ENCODE measurements around the gene ANAPC2.

The ANAPC2 gene

DNA sequence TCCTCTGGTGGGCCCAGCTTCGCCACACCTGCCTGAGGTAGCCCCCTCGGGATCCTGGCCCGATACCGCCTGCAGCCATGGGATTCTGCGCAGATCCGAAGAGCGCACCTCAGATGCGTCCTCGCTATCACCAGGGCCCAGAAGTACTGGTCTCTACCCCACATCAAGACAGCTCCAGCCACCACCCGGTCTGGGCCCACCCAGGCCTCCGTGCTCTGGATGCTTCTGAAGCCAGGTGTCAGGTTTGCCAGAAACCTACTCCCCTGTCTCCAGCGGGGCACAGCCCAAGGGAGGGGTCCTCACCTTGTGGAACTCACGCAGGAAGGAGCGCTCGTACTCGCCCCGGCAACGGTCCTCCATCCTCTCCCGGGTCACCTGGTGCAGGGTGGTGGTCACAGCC, 2.4 kb downstream of the ANAPC2 start:
- ChIA-PET CTCF (no interaction called here), POLR2A (no interaction called here)
- TF ChIP-seq LEF1 (IDR thresholded peaks at IDR 0.05; ENCODE audit: borderline replicate concordance) (no peak), ZNF384 (IDR thresholded peaks at IDR 0.05) (no peak), FOXK2 (IDR thresholded peaks at IDR 0.05) (no peak), SUZ12 (IDR thresholded peaks at IDR 0.05) (no peak), ELF4 (IDR thresholded peaks at IDR 0.05) (no peak), CTBP1 (IDR thresholded peaks at IDR 0.05; ENCODE audit: borderline replicate concordance) (no peak), HDGF (IDR thresholded peaks at IDR 0.05; ENCODE audit: borderline replicate concordance) (no peak), FOXM1 (IDR thresholded peaks at IDR 0.05; ENCODE audit: borderline replicate concordance) (no peak), NFRKB (IDR thresholded peaks at IDR 0.05) (no peak), L3MBTL2 (conservative IDR thresholded peaks at IDR 0.05) (no peak)
- TF ChIP-seq, protein P1, sequence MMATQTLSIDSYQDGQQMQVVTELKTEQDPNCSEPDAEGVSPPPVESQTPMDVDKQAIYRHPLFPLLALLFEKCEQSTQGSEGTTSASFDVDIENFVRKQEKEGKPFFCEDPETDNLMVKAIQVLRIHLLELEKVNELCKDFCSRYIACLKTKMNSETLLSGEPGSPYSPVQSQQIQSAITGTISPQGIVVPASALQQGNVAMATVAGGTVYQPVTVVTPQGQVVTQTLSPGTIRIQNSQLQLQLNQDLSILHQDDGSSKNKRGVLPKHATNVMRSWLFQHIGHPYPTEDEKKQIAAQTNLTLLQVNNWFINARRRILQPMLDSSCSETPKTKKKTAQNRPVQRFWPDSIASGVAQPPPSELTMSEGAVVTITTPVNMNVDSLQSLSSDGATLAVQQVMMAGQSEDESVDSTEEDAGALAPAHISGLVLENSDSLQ (IDR thresholded peaks at IDR 0.05): no peak
- DNase-seq (ENCODE audit: extremely low spot score): no peak

DNA sequence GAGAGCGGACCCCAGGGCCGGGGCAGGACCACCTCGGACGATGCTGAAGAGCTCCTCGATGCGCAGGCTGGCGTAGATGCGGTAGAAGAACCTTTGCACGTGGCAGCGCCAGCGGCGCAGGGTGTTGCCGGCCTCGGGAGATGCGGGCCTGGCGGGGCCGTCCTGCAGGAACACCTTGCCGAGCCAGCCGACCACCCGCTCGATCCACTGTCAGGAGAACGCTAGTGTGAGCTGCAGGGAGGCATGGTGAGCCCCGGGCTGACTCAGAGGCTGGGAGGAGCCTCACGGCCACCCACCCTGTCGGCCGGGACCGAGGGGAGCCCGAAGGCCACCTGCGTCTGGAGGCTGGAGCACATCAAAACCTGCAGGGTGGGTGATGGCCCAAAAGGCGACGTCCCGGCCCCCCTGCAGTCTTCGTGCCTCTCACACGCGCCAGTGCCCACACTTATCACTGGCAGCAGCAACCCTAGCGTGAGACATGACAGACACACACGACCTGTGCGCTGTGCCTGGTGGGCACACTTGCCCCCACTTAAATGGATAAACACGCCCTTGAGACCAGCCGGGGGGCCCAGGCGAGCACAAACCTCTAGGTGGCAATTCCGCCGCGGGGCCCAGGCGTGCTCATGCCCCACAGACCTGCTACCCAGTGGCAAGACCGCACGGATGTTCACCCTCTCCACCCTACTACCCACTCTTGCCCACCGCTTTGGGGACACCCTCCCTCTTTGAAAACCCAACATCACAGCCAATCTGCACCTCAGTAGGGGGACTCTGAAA, 3.3 kb downstream of the ANAPC2 start:
- DNase-seq (ENCODE audit: extremely low spot score): no peak
- TF ChIP-seq FOXA1 (IDR thresholded peaks at IDR 0.05): no peak
- no peak for TF ChIP-seq NFRKB (IDR thresholded peaks at IDR 0.05)
- TF ChIP-seq FOXM1 (IDR thresholded peaks at IDR 0.05; ENCODE audit: borderline replicate concordance): no peak
- no peak for TF ChIP-seq ELF4 (IDR thresholded peaks at IDR 0.05)
- no peak for TF ChIP-seq ZNF384 (IDR thresholded peaks at IDR 0.05)
- TF ChIP-seq HDGF (IDR thresholded peaks at IDR 0.05; ENCODE audit: borderline replicate concordance): no peak
- TF ChIP-seq SUZ12 (IDR thresholded peaks at IDR 0.05): no peak
- TF ChIP-seq, protein P1 (IDR thresholded peaks at IDR 0.05): no peak
- no peak for TF ChIP-seq ARNT (IDR thresholded peaks at IDR 0.05)
- no peak for TF ChIP-seq BHLHE40 (IDR thresholded peaks at IDR 0.05; ENCODE audit: borderline replicate concordance)
- TF ChIP-seq SP1 (IDR thresholded peaks at IDR 0.05): no peak
- no peak for TF ChIP-seq FOXK2 (IDR thresholded peaks at IDR 0.05)
- TF ChIP-seq CTBP1 (IDR thresholded peaks at IDR 0.05; ENCODE audit: borderline replicate concordance): no peak
- no peak for TF ChIP-seq L3MBTL2 (conservative IDR thresholded peaks at IDR 0.05)
- TF ChIP-seq TARDBP (IDR thresholded peaks at IDR 0.05): no peak
- TF ChIP-seq LEF1 (IDR thresholded peaks at IDR 0.05; ENCODE audit: borderline replicate concordance): no peak
- POLR2A ChIA-PET: no interaction called here
- CTCF ChIA-PET: no interaction called here

DNA sequence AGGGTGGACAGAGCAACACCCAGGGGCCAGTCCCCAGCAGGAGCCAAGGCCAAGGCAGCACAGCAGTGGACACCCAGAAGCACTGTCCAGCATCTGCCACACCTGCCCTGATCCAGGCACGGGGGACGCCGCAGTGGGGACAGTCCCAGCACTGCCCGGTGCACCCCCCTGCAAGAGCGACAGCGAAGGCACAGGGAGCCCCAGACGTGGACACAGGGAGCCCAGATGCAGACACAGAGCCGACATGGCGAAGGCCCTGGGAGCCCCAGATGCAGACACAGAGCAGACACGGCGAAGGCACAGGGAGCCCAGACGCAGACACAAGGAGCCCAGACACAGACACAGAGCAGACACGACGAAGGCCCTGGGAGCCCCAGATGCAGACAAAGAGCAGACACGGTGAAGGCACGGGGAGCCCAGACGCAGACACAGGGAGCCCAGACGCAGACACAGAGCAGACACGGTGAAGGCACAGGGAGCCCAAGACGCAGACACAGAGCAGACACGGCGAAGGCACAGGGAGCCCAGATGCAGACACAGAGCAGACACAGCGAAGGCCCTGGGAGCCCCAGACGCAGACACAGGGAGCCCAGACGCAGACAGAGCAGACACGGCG, 4.3 kb downstream of the ANAPC2 start:
- no peak for DNase-seq (ENCODE audit: extremely low spot score)
- no peak for TF ChIP-seq FOXA1 (IDR thresholded peaks at IDR 0.05)
- TF ChIP-seq NFRKB (IDR thresholded peaks at IDR 0.05): no peak
- no peak for TF ChIP-seq TARDBP (IDR thresholded peaks at IDR 0.05)
- no peak for TF ChIP-seq SUZ12 (IDR thresholded peaks at IDR 0.05)
- no peak for TF ChIP-seq ARNT (IDR thresholded peaks at IDR 0.05)
- no peak for TF ChIP-seq L3MBTL2 (conservative IDR thresholded peaks at IDR 0.05)
- no peak for TF ChIP-seq FOXM1 (IDR thresholded peaks at IDR 0.05; ENCODE audit: borderline replicate concordance)
- TF ChIP-seq SP1 (IDR thresholded peaks at IDR 0.05): no peak
- TF ChIP-seq ZNF384 (IDR thresholded peaks at IDR 0.05): no peak
- CTCF ChIA-PET: no interaction called here
- POLR2A ChIA-PET: no interaction called here

DNA sequence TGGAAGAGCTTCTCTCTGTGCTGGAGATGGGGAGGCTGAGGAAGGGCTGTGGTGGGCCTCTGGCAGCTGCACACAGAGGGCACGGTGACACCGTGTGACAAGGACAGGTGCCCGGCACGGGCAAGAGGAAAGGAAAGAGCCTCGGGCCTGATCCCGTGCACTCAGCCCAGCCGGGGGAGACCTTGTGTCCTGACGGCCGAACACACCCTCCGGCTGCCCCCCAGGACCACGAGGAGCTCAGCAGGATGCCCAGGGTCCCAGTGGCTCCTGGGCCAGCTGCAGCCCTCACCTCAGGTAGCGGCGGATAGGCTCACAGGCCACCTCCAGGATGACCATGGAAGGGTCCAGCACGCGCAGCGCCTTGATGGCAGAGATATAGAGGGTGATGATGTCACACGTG, 5.5 kb downstream of the ANAPC2 start:
- no peak for DNase-seq (ENCODE audit: extremely low spot score)
- ChIA-PET CTCF (no interaction called here), POLR2A (no interaction called here)
- TF ChIP-seq BHLHE40 (IDR thresholded peaks at IDR 0.05; ENCODE audit: borderline replicate concordance) (no peak), LEF1 (IDR thresholded peaks at IDR 0.05; ENCODE audit: borderline replicate concordance) (no peak), FOXA1 (IDR thresholded peaks at IDR 0.05) (no peak), ZNF384 (IDR thresholded peaks at IDR 0.05) (no peak), L3MBTL2 (conservative IDR thresholded peaks at IDR 0.05) (no peak), SUZ12 (IDR thresholded peaks at IDR 0.05) (no peak), SP1 (IDR thresholded peaks at IDR 0.05) (no peak), NFRKB (IDR thresholded peaks at IDR 0.05) (no peak), ARNT (IDR thresholded peaks at IDR 0.05) (no peak)
- TF ChIP-seq, protein P1 (IDR thresholded peaks at IDR 0.05): no peak

DNA sequence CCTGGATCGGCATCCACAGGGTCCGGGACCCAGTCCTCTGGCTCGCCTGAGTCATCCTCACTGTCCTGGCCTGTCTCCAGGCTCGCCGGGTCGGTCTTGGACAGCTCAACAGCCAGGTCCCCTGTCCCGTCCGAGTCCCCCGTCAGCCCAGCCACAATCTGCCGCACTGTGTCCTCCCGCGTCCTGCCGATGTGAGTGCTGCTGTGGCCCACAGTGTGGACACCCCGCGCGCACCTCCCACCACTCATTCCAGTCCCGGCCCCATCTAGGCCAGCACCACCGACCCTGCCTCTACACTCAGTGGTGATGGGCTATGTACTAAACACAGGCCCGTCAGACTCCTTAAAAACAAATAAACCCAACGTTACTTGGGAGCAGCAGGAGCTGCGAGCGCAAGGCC, 6.7 kb downstream of the ANAPC2 start:
- ChIA-PET CTCF (no interaction called here), POLR2A (no interaction called here)
- TF ChIP-seq FOXA1 (IDR thresholded peaks at IDR 0.05) (no peak), SUZ12 (IDR thresholded peaks at IDR 0.05) (no peak), LEF1 (IDR thresholded peaks at IDR 0.05; ENCODE audit: borderline replicate concordance) (no peak), NFRKB (IDR thresholded peaks at IDR 0.05) (no peak), HDGF (IDR thresholded peaks at IDR 0.05; ENCODE audit: borderline replicate concordance) (no peak), FOXK2 (IDR thresholded peaks at IDR 0.05) (no peak), L3MBTL2 (conservative IDR thresholded peaks at IDR 0.05) (no peak), FOXM1 (IDR thresholded peaks at IDR 0.05; ENCODE audit: borderline replicate concordance) (no peak), TARDBP (IDR thresholded peaks at IDR 0.05) (no peak), SP1 (IDR thresholded peaks at IDR 0.05) (no peak)
- TF ChIP-seq, protein P1 (IDR thresholded peaks at IDR 0.05): no peak
- no peak for DNase-seq (ENCODE audit: extremely low spot score)

Measured in HEK293T (cell line).